CD4-positive, alpha-beta T cell treated with Interleukin-10 for 1 hour (primary cell): Measurements from ENCODE around the gene XRN1.

Experiments
- DNase-seq: peaks from one replicate; pipeline ENCODE4 v3.0.0-alpha.2; 2020

The XRN1 gene

DNA sequence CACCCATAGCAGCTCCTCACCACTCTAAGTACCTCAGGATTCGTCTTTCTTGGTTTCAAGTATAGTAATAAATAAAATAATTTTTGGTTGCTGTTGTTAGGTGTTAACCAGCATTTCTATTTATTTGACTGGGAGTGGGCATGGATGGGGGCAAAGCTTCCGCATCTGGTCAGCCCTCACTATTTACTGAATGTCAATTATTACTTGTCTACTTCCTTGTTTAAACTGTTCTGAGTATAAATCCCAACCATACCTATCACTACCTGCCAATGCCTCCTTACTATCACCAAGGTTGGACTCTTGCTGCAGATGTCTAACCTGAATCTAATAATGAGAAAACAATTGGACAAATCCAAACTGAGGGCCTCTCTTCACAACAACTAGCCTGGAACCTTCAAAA, 180.6 kb downstream of the XRN1 start:
- no peak for DNase-seq

DNA sequence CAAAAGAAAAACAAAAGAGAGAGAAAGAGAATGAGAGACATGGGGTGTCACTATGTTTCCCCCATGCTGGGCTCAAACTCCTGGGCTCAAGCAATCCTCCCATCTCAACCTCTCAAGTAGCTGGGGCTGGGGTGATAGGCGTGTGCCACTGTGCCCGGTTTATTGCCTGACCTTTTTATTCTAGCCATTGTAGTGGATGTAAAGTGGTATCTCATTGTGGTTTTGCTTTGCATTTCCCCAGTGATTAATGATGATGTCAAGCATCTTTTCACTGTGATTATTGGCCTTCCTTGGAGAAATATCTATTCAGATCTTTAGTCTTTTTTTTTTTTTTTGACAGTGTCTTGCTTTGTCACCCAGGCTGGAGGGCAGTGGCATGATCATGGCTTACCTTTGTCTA, 184.7 kb downstream of the XRN1 start:
- DNase-seq, result no peak

DNA sequence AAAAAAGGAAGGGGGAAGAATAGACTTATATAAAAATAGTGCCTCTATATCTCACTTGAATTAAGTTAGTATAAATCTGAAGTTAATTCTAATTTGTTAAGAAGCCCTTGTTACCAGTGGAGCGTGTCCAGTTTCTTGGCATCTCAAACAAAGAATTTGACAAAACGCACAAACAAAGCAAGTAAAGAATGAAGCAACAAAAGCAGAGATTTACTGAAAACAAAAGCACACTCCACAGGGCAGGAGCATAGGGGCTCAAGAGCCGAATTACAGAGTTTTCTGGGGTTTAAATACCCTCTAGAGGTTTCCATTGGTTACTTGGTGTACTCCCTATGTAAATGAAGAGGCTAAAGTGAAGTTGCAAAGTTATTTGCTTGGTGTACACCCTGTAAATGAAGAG, 188.5 kb downstream of the XRN1 start:
- DNase-seq, result no peak

DNA sequence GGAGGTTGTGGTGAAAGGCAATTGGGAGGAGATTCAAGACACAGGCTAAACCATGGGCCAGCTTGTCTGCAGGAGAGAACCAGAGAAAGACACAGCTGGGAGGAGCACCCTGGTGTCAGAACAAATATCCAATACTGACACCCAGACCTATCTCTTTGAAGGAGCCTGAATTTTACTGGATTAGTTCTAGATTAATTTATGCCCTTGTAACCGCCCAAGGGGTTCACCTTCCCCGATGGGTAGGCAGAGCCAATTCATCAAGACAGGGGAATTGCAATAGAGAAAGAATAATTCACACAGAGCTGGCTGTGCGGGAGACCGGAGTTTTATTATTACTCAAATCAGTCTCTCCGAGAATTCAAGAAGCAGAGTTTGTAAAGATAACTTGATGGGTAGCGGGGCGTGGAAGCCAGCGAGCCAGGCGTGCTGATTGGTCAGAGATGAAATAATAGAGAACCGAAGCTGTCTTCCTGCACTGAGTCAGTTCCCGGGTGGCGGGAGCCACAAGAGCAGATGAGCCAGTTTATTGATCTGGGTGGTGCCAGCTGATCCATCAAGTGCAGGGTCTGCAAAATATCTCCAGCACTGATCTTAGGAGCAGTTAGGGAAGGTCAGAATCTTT, 191.0 kb downstream of the XRN1 start:
- DNase-seq, result no peak
